ENCODE results near the gene WDR62. TPM values are rescaled to one million over a fixed set of nuclear protein-coding genes. Genes with fewer than 3 reads are reported as not detected.
A peak's percentile ranks its signal among the peaks of the same experiment; 100 is the strongest.

The WDR62 gene
- total RNA-seq, 2 experiments from 2014 or later: 44.5 to 60.2 TPM

DNA sequence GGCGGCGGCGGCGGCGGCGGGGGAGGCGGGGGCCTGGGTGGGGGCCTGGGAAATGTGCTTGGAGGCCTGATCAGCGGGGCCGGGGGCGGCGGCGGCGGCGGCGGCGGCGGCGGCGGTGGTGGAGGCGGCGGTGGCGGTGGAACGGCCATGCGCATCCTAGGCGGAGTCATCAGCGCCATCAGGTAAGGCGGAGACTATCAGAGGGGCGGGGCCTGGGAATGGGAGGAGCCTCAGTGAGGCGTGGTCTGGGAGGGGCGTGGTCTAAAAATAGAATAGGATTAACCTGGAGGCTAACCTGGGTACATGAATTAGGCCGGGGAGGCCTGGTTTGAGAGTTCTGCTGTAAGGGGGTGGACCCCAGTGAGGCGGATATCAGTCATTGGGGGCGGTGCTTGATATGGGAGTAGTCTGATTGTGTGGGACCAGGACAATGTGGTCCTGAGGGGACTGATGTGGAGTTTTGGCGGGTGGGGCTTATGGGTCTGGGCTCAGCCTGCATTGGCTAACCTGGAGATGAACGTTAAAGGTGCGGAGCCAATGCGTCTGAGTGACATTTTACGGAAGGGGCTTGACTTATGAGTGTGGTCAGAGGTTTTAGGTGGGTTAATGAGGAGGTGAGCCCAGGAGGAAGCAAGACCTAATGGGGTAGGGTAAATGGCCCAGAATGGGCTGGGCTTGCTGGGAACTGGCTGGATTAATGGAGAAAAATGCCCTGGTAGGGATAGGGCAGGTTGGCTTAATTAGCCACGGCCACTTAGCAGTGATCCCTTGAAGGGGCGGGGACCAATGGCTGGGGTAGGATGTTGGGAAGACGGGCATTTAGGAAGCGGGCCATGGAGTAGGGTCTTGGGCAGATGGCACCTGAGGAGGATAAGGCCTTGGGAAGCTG is 86.6 kb downstream of the WDR62 start:
- no peak overlapping the region for H2AFZ ChIP-seq (ENCODE audit: low read length)
- no TSS peak for BruUV-seq (replicated peaks)
- H3K9me2 ChIP-seq (ENCODE audit: insufficient read depth, low read length): no peaks in the 10 kb centered on the region
- peaks cover 18% of the 10 kb centered on the region; the same call in 1 of the 2 replicates for H3K79me2 ChIP-seq (ENCODE audit: insufficient read depth, low read depth, low read length)
- H3K4me2 ChIP-seq (ENCODE audit: low read length): peak overlapping the region; percentile 73
- H3K36me3 ChIP-seq (ENCODE audit: insufficient read depth, low read length): peaks cover 38% of the 10 kb centered on the region
- H3K9me3 ChIP-seq (ENCODE audit: low read length): no peaks in the 10 kb centered on the region
- H3K4me1 ChIP-seq (ENCODE audit: insufficient read depth, low read length, poor library complexity, severe bottlenecking): peaks cover 9% of the 10 kb centered on the region
- DNase-seq (ENCODE audit: low spot score): peak; percentile 89
- peak overlapping the region; percentile 89 for H3K4me3 ChIP-seq (ENCODE audit: low read depth, low read length, poor library complexity, severe bottlenecking)
- H3K27ac ChIP-seq (ENCODE audit: low read depth, low read length, poor library complexity, severe bottlenecking): peak overlapping the region; percentile 81
- intact Hi-C loops (cut with micrococcal nuclease; ENCODE audit: unreplicated experiment): loop anchor here (2.0 kb wide), 1 partner anchor 74 kb away; the partner anchor contains the start of genes ZNF146 and ZNF565
- CTCF ChIA-PET (ENCODE audit: unreplicated experiment): no interaction called here
- POLR2A ChIA-PET: no interaction called here
- H4K20me1 ChIP-seq (ENCODE audit: insufficient read depth, low read length): no peaks in the 10 kb centered on the region
- TF ChIP-seq EZH2phosphoT487 (IDR thresholded peaks at IDR 0.05; ENCODE audit: borderline replicate concordance, low read depth, low read length): no peak
- TF ChIP-seq, protein P1, sequence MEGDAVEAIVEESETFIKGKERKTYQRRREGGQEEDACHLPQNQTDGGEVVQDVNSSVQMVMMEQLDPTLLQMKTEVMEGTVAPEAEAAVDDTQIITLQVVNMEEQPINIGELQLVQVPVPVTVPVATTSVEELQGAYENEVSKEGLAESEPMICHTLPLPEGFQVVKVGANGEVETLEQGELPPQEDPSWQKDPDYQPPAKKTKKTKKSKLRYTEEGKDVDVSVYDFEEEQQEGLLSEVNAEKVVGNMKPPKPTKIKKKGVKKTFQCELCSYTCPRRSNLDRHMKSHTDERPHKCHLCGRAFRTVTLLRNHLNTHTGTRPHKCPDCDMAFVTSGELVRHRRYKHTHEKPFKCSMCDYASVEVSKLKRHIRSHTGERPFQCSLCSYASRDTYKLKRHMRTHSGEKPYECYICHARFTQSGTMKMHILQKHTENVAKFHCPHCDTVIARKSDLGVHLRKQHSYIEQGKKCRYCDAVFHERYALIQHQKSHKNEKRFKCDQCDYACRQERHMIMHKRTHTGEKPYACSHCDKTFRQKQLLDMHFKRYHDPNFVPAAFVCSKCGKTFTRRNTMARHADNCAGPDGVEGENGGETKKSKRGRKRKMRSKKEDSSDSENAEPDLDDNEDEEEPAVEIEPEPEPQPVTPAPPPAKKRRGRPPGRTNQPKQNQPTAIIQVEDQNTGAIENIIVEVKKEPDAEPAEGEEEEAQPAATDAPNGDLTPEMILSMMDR (conservative IDR thresholded peaks at IDR 0.05; ENCODE audit: low read length): no peak

GRCh38 chr19:36142046-36142445 is 87.3 kb downstream of the WDR62 start:
- H3K79me2 ChIP-seq (ENCODE audit: insufficient read depth, low read depth, low read length): peaks cover 18% of the 10 kb centered on the region; the same call in 1 of the 2 replicates
- DNase-seq (ENCODE audit: low spot score): no peak
- BruUV-seq (replicated peaks): no TSS peak
- H3K4me3 ChIP-seq (ENCODE audit: low read depth, low read length, poor library complexity, severe bottlenecking): peak overlapping the region; percentile 89
- H3K4me2 ChIP-seq (ENCODE audit: low read length): peak overlapping the region; percentile 73
- no peaks in the 10 kb centered on the region for H3K9me2 ChIP-seq (ENCODE audit: insufficient read depth, low read length)
- H3K9me3 ChIP-seq (ENCODE audit: low read length): no peaks in the 10 kb centered on the region
- H3K36me3 ChIP-seq (ENCODE audit: insufficient read depth, low read length): peaks cover 46% of the 10 kb centered on the region
- CTCF ChIA-PET (ENCODE audit: unreplicated experiment): no interaction called here
- no peak overlapping the region for H3K27ac ChIP-seq (ENCODE audit: low read depth, low read length, poor library complexity, severe bottlenecking)
- TF ChIP-seq, protein P1 (conservative IDR thresholded peaks at IDR 0.05; ENCODE audit: low read length): no peak
- TF ChIP-seq EZH2phosphoT487 (IDR thresholded peaks at IDR 0.05; ENCODE audit: borderline replicate concordance, low read depth, low read length): no peak
- POLR2A ChIA-PET: no interaction called here
- H3K4me1 ChIP-seq (ENCODE audit: insufficient read depth, low read length, poor library complexity, severe bottlenecking): peaks cover 9% of the 10 kb centered on the region
- H4K20me1 ChIP-seq (ENCODE audit: insufficient read depth, low read length): no peaks in the 10 kb centered on the region
- H2AFZ ChIP-seq (ENCODE audit: low read length): no peak overlapping the region
- intact Hi-C loops (cut with micrococcal nuclease; ENCODE audit: unreplicated experiment): no loop called here

- ChIA-PET POLR2A (no interaction called here), CTCF (ENCODE audit: unreplicated experiment) (no interaction called here)
- BruUV-seq (replicated peaks): no TSS peak
- Histone ChIP-seq H4K20me1 (ENCODE audit: insufficient read depth, low read length) (no peaks in the 10 kb centered on the region), H3K9me2 (ENCODE audit: insufficient read depth, low read length) (no peaks in the 10 kb centered on the region), H2AFZ (ENCODE audit: low read length) (no peak overlapping the region), H3K9me3 (ENCODE audit: low read length) (no peaks in the 10 kb centered on the region), H3K27ac (ENCODE audit: low read depth, low read length, poor library complexity, severe bottlenecking) (no peak overlapping the region), H3K4me3 (ENCODE audit: low read depth, low read length, poor library complexity, severe bottlenecking) (no peak overlapping the region), H3K4me2 (ENCODE audit: low read length) (no peak overlapping the region), H3K79me2 (ENCODE audit: insufficient read depth, low read depth, low read length) (peaks cover 18% of the 10 kb centered on the region; the same call in 1 of the 2 replicates), H3K4me1 (ENCODE audit: insufficient read depth, low read length, poor library complexity, severe bottlenecking) (peaks cover 9% of the 10 kb centered on the region), H3K36me3 (ENCODE audit: insufficient read depth, low read length) (peaks cover 48% of the 10 kb centered on the region)
- intact Hi-C loops (cut with micrococcal nuclease; ENCODE audit: unreplicated experiment): no loop called here
- TF ChIP-seq, protein P1 (conservative IDR thresholded peaks at IDR 0.05; ENCODE audit: low read length): no peak
- no peak for TF ChIP-seq EZH2phosphoT487 (IDR thresholded peaks at IDR 0.05; ENCODE audit: borderline replicate concordance, low read depth, low read length)
- DNase-seq (ENCODE audit: low spot score): no peak
Observed at GRCh38 chr19:36142496-36142895, 87.8 kb downstream of the WDR62 start.

Data from OCI-LY7 (cell line).